GM12892 (cell line): ENCODE measurements around the gene MLX.

ENCODE experiments used
- POLR2A ChIP-seq: IDR thresholded peaks from 2 replicates; pipeline ENCODE4 v1.6.1; 2011; ENCODE audit warnings: low read depth, low read length, control low read depth
- POLR2AphosphoS5 ChIP-seq: IDR thresholded peaks from 2 replicates; pipeline ENCODE4 v1.6.1; 2011; ENCODE audit warnings: low read depth, low read length, control low read depth
- TAF1 ChIP-seq: IDR thresholded peaks from 2 replicates; pipeline ENCODE4 v1.6.1; 2011; ENCODE audit warnings: low read depth, mild to moderate bottlenecking, control low read depth, low read length, borderline replicate concordance

DNA sequence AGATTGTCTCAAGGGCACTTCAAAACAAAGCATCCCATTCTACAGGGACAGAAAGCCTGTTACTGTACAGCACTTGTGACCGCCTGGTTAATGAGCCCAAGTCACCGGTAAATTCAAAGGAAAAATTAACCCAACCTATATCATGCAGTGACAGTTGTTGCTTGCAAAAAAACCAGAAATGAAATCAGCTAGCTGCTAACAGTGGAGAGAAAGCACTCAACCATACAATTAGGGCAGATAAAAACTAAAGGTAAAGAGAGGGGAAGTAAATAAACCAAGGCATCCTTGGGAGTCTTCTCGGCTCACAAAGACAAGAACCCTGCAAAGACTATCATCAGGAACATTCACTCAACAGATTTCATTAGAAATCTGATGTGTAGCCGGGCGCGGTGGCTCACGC is 36.4 kb downstream of the MLX start:
- TF ChIP-seq POLR2A = no peak
- TF ChIP-seq TAF1 = no peak
- TF ChIP-seq POLR2AphosphoS5 = no peak
